Measurements from ENCODE around the gene MAD2L1BP.

Gene MAD2L1BP

DNA sequence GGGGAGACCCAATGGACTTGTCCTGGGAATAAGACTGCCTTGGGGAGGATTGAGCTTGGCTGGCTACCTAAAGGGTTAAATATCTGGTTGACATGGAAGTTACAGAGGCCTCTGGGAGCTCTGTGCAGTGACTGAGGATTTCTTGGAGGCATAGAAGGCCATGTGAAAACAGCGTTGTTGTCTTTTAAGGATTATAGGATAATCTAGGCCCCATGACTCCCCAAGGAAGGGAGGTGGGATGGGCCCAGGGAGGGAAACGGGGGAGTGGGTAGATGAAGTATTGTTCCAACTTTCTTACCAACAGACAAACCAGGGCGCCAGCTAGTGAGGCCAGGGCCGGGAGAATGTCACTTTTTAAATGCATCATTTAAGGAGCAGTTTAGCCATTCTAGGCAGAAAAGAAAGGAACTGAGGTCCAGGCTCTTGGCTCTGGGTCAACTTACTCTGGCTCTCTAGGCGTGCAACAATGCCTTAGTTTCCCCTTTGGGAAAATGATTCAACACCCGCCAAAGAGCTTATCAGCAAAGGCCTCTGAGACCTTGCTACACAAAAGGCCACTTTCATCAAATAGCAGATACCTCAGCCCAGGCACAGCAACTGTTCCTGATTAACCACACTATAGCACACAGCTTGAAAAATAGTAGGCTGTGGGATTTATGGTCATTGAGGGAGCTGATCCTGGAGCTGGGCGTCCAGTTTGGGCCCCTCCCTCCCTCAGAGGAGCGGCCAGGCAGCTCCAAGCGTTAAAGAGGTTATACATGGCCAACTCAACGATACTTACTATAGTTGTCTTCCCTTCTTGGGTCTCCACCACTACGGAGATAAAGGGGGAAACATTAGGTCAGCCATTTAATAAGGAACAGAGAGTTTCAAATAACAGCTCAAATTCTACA, 44.9 kb downstream of the MAD2L1BP start:
- no peak for ATAC-seq (ENCODE audit: low read depth)
- Histone ChIP-seq H3K36me3 (ENCODE audit: low read depth) (peaks cover 65% of the 10 kb centered on the region), H3K9me3 (ENCODE audit: severe bottlenecking) (no peaks in the 10 kb centered on the region), H3K27ac (ENCODE audit: poor library complexity, severe bottlenecking) (no peak overlapping the region), H3K27me3 (ENCODE audit: insufficient read depth, poor library complexity, severe bottlenecking) (no peaks in the 10 kb centered on the region), H3K4me3 (ENCODE audit: severe bottlenecking) (no peak overlapping the region), H3K4me1 (ENCODE audit: insufficient read depth, poor library complexity, severe bottlenecking) (no peaks in the 10 kb centered on the region)
- no peak for DNase-seq (ENCODE audit: low spot score)
- TF ChIP-seq, protein P1, sequence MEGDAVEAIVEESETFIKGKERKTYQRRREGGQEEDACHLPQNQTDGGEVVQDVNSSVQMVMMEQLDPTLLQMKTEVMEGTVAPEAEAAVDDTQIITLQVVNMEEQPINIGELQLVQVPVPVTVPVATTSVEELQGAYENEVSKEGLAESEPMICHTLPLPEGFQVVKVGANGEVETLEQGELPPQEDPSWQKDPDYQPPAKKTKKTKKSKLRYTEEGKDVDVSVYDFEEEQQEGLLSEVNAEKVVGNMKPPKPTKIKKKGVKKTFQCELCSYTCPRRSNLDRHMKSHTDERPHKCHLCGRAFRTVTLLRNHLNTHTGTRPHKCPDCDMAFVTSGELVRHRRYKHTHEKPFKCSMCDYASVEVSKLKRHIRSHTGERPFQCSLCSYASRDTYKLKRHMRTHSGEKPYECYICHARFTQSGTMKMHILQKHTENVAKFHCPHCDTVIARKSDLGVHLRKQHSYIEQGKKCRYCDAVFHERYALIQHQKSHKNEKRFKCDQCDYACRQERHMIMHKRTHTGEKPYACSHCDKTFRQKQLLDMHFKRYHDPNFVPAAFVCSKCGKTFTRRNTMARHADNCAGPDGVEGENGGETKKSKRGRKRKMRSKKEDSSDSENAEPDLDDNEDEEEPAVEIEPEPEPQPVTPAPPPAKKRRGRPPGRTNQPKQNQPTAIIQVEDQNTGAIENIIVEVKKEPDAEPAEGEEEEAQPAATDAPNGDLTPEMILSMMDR (IDR thresholded peaks at IDR 0.05; ENCODE audit: poor library complexity, severe bottlenecking), result no peak

DNA sequence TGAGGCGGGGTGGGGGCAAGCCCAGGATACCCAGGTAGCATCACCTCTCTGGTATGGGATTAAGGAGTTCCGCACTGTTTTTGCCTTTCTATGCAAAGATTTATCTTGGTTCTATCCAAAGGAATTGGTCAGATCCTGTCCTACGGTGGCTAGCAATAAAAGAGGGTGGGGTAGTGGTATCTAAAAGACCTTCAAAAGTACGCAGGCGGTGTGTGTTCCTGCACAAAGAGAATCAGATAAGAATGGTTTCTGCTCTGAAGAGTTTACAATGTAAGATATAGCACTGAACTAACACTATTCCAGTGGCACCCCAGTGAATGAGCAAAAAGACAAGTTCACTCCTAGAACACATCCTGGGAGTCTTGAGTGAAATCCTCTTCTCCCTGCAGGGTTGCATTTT, 45.7 kb downstream of the MAD2L1BP start:
- DNase-seq (ENCODE audit: low spot score) (no peak), ATAC-seq (ENCODE audit: low read depth) (no peak)
- Histone ChIP-seq H3K9me3 (ENCODE audit: severe bottlenecking) (no peaks in the 10 kb centered on the region), H3K27me3 (ENCODE audit: insufficient read depth, poor library complexity, severe bottlenecking) (no peaks in the 10 kb centered on the region), H3K27ac (ENCODE audit: poor library complexity, severe bottlenecking) (no peak overlapping the region), H3K4me1 (ENCODE audit: insufficient read depth, poor library complexity, severe bottlenecking) (peaks cover 2% of the 10 kb centered on the region), H3K4me3 (ENCODE audit: severe bottlenecking) (no peak overlapping the region), H3K36me3 (ENCODE audit: low read depth) (peaks cover 68% of the 10 kb centered on the region)
- TF ChIP-seq, protein P1 (IDR thresholded peaks at IDR 0.05; ENCODE audit: poor library complexity, severe bottlenecking), result no peak

DNA sequence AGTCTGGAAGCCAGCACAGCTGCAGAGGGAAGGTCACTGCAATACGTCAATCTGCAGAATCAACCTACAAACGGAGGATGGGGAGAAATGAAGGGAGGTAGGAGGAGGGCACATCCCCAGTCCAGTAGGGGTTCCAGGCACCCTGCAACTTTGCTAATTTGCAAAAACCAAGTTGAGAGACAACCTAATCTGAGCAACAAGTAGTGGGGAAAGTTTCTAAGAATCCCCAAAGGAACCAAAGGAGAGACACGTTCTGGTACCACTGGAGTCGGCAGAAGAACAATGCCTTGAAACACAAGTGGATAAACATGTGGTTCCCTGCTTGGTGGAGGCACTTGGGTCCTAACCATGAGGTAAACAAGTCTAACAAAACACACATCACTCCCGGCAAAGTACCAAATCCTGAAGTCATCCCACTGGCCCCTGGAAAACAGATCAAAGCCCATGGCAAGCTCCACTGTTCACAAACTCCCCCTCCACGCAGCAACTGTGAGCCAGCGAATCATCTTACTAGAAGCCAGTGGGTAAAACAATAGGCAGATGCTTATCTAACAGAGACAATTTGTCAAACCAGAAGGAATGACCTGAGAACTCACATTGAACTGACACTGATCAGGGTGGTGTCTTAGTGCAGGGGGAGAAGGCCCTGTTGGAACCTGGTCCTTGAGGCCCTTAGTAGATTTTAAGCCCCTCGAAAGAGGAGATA, 47.2 kb downstream of the MAD2L1BP start:
- peaks cover 53% of the 10 kb centered on the region for H3K36me3 ChIP-seq (ENCODE audit: low read depth)
- peaks cover 9% of the 10 kb centered on the region for H3K4me1 ChIP-seq (ENCODE audit: insufficient read depth, poor library complexity, severe bottlenecking)
- H3K9me3 ChIP-seq (ENCODE audit: severe bottlenecking), result no peaks in the 10 kb centered on the region
- DNase-seq (ENCODE audit: low spot score), result no peak
- ATAC-seq (ENCODE audit: low read depth), result no peak
- no peak overlapping the region for H3K27ac ChIP-seq (ENCODE audit: poor library complexity, severe bottlenecking)
- no peak overlapping the region for H3K4me3 ChIP-seq (ENCODE audit: severe bottlenecking)
- TF ChIP-seq, protein P1 (IDR thresholded peaks at IDR 0.05; ENCODE audit: poor library complexity, severe bottlenecking), result no peak
- H3K27me3 ChIP-seq (ENCODE audit: insufficient read depth, poor library complexity, severe bottlenecking), result no peaks in the 10 kb centered on the region

DNA sequence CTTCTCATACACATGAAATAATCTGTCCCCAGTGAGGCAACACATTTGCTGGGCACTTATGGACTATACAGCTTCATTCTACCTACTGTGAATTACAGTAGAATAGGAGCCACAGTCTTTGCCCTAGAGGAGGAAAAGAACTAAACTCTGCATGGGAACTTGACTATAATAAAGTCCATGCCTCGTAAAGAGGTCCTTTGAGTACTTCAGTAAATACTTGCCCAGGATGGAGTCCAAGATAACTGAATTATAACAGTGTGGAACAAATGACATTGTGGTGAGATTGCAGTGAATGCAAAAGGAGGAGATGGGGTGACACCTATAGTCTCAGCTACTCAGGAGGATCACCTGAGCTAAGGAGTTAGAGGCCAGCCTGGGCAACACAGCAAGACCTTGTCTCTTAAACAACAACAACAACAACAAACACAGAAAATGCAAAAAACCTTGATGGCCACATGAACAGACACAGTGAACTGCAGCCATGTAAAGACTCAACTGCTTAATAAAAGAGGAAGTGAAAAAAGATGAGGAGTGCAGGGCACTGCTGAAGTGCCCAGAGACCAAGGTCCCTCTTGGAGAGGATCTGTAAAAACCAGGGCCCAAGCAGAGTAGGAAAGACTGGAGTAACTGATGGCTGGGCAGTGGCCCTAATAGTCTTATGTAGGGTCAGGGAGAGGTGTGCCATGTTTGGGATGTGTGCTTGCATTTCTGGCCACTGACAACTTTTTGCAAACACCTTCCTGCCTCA, 48.2 kb downstream of the MAD2L1BP start:
- DNase-seq (ENCODE audit: low spot score), result no peak
- TF ChIP-seq, protein P1 (IDR thresholded peaks at IDR 0.05; ENCODE audit: poor library complexity, severe bottlenecking), result no peak
- Histone ChIP-seq H3K36me3 (ENCODE audit: low read depth) (peaks cover 44% of the 10 kb centered on the region), H3K4me1 (ENCODE audit: insufficient read depth, poor library complexity, severe bottlenecking) (peaks cover 12% of the 10 kb centered on the region), H3K27ac (ENCODE audit: poor library complexity, severe bottlenecking) (no peak overlapping the region), H3K9me3 (ENCODE audit: severe bottlenecking) (no peaks in the 10 kb centered on the region), H3K4me3 (ENCODE audit: severe bottlenecking) (no peak overlapping the region), H3K27me3 (ENCODE audit: insufficient read depth, poor library complexity, severe bottlenecking) (no peaks in the 10 kb centered on the region)
- ATAC-seq (ENCODE audit: low read depth), result no peak

Measured in RWPE2 (cell line).